Astrocyte of the cerebellum (primary cell): ENCODE results near the gene DGKI.
A peak's percentile ranks its signal among the peaks of the same experiment; 100 is the strongest.

Experiments
- DNase-seq: peaks from one replicate; pipeline ENCODE4 v3.0.0-alpha.2; 2011; ENCODE audit warnings: low read depth
- H3K4me3 ChIP-seq: 2 replicates; pipeline ENCODE4 v1.5.1; 2011; ENCODE audit warnings: mild to moderate bottlenecking, low read depth, low read length, moderate library complexity
- CTCF ChIP-seq: IDR thresholded peaks from 2 replicates; pipeline ENCODE4 v1.5.1; 2012; ENCODE audit warnings: low read length, low read depth, moderate library complexity, mild to moderate bottlenecking; ENCODE audit errors: missing control alignments
- in situ Hi-C: cut with HindIII; loops from 2 replicates; pipeline ENCODE4 v1.10.0; 2017; ENCODE audit warnings: low sequenced_read_pairs

Gene DGKI

GRCh38 chr7:137655804-137656203 is 191.0 kb downstream of the DGKI start:
- no peak for TF ChIP-seq CTCF
- DNase-seq: no peak
- in situ Hi-C loops: no loop called here
- H3K4me3 ChIP-seq: no peak overlapping the region

GRCh38 chr7:137652721-137653120 is 194.1 kb downstream of the DGKI start:
- DNase-seq: no peak
- no peak for TF ChIP-seq CTCF
- in situ Hi-C loops: no loop called here

GRCh38 chr7:137647905-137648565 is 198.7 kb downstream of the DGKI start:
- H3K4me3 ChIP-seq: no peak overlapping the region
- no peak for DNase-seq
- in situ Hi-C loops: no loop called here
- no peak for TF ChIP-seq CTCF

More at GRCh38 chr7:137652721-137653120, 194.1 kb downstream of the DGKI start:
- no peak overlapping the region for H3K4me3 ChIP-seq

GRCh38 chr7:137642472-137642871 is 204.3 kb downstream of the DGKI start:
- DNase-seq: peak; percentile 5
- no peak for TF ChIP-seq CTCF
- in situ Hi-C loops: no loop called here
- no peak overlapping the region for H3K4me3 ChIP-seq

GRCh38 chr7:137642031-137642430 is 204.7 kb downstream of the DGKI start:
- no peak for DNase-seq
- no peak overlapping the region for H3K4me3 ChIP-seq
- in situ Hi-C loops: no loop called here
- no peak for TF ChIP-seq CTCF

GRCh38 chr7:137636376-137636775 is 210.4 kb downstream of the DGKI start:
- TF ChIP-seq CTCF: no peak
- in situ Hi-C loops: no loop called here
- H3K4me3 ChIP-seq: no peak overlapping the region
- DNase-seq: no peak
